KBM-7 (cell line): ENCODE results near the gene PCDHB7.
"Not testable (repeated sequence)": the region's sequence is repeated elsewhere in the genome, so short reads cannot be mapped to it uniquely, and the experiment has no call there.

ENCODE experiments used
- DNase-seq: peaks from one replicate; pipeline ENCODE4 v3.0.0-alpha.2; 2015
- in situ Hi-C: fragments of 300-500 bp; cut with MboI; formaldehyde crosslinking; loops from 2 replicates; pipeline ENCODE4 v1.14.3; 2020; ENCODE audit warnings: low sequenced_read_pairs, low pct_unique_long_range_greater_than_20kb, mixed read lengths

PCDHB7 gene

DNA sequence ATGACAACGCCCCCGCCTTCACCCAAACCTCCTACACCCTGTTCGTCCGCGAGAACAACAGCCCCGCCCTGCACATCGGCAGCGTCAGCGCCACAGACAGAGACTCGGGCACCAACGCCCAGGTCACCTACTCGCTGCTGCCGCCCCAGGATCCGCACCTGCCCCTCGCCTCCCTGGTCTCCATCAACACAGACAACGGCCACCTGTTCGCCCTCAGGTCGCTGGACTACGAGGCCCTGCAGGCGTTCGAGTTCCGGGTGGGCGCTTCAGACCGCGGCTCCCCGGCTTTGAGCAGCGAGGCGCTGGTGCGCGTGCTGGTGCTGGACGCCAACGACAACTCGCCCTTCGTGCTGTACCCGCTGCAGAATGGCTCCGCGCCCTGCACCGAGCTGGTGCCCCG is 6.9 kb downstream of the PCDHB7 start:
- in situ Hi-C loops, DNase-seq: not testable (repeated sequence)

DNA sequence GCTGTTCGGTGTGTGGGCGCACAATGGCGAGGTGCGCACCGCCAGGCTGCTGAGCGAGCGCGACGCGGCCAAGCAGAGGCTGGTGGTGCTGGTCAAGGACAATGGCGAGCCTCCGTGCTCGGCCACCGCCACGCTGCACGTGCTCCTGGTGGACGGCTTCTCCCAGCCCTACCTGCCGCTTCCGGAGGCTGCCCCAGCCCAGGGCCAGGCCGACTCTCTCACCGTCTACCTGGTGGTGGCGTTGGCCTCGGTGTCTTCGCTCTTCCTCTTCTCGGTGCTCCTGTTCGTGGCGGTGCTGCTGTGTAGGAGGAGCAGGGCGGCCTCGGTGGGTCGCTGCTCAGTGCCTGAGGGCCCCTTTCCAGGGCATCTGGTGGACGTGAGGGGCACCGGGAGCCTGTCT is 7.4 kb downstream of the PCDHB7 start:
- in situ Hi-C loops, DNase-seq: not testable (repeated sequence)

DNA sequence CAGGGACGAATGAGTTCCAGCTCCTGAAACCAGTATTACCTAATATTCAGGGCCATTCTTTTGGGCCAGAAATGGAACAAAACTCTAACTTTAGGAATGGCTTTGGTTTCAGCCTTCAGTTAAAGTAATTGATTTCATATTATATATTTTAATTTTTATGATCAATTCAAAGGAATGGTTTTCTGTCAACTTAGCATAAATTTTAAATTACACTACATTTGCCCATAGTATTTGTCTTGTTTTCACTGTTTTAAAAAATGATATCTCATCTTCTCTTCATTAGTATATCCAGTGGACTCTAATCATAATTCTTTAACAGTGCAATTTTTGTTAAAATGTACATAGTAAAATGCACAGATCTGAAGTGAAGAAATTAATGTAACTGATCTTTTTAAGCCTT is 7.9 kb downstream of the PCDHB7 start:
- no peak for DNase-seq
- in situ Hi-C loops: no loop called here

DNA sequence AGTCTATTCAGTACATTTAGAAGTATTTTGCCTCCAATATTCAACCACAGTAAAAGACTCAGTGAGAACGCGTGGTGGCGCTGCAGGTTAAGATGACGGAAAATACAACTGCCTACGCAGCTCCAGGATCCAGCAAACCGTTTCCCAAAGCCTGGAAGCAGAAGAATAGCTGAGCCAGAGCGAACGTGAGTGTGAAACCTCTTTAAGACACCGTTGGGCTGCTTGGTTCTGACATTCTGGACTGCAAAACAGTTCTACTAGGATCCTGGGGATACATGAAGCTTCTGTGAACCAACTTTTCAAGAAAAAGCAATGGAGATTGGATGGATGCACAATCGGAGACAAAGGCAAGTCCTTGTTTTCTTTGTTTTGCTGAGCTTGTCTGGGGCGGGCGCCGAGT is 9.8 kb downstream of the PCDHB7 start, which contains the start of gene PCDHB16:
Gene PCDHB16 (plus strand): TSS at position 140 of the 400 bp plus-strand sequence. CDS start 173 bp downstream, at position 313.
- no peak for DNase-seq
- in situ Hi-C loops: no loop called here

GRCh38 chr5:141184117-141184855 is 11.8 kb downstream of the PCDHB7 start:
- DNase-seq, in situ Hi-C loops: not testable (repeated sequence)

DNA sequence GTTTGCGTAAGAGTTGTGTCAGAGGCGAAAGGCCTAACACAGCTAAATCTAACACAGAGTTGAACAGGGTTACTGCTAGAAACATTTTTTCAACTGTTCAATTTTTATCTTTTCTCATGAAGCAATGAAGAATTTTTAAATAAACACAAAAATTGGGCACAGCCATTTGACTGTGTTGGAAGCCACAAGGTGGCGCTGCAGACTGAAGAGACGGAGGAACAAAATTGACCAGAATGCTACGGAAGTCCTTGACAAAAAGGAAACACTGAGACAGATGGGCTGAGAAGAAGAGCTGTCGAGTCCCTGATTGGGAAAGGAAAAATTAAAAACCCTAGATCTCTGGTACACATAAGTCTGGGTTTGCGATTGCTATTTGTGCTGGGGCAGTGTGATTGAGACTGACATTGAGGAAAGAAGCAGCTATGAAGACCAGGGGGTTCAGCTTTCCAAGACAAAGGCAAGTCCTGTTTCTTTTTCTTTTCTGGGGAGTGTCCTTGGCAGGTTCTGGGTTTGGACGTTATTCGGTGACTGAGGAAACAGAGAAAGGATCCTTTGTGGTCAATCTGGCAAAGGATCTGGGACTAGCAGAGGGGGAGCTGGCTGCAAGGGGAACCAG is 14.6 kb downstream of the PCDHB7 start, which contains the start of gene PCDHB9:
Gene PCDHB9 (plus strand): TSS at position 265 of the 616 bp plus-strand sequence. CDS start 158 bp downstream, at position 423.
- DNase-seq: peak; percentile 53
- in situ Hi-C loops: no loop called here

GRCh38 chr5:141188682-141189081 is 16.2 kb downstream of the PCDHB7 start:
- in situ Hi-C loops: not testable (repeated sequence)

GRCh38 chr5:141189131-141189530 is 16.7 kb downstream of the PCDHB7 start:
- DNase-seq, in situ Hi-C loops: not testable (repeated sequence)

More at GRCh38 chr5:141188682-141189081, 16.2 kb downstream of the PCDHB7 start:
- not testable (repeated sequence) for DNase-seq

GRCh38 chr5:141192110-141192725 is 19.8 kb downstream of the PCDHB7 start, which contains the start of gene PCDHB10:
PCDHB10 (plus strand) TSS chr5:141192353; CDS start chr5:141192553, 200 bp downstream.
- DNase-seq: peak; percentile 57
- in situ Hi-C loops: no loop called here

DNA sequence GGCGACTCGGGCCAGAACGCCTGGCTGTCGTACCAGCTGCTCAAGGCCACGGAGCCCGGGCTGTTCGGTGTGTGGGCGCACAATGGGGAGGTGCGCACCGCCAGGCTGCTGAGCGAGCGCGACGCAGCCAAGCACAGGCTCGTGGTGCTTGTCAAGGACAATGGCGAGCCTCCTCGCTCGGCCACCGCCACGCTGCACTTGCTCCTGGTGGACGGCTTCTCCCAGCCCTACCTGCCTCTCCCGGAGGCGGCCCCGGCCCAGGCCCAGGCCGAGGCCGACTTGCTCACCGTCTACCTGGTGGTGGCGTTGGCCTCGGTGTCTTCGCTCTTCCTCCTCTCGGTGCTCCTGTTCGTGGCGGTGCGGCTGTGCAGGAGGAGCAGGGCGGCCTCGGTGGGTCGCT is 21.9 kb downstream of the PCDHB7 start:
- DNase-seq, in situ Hi-C loops: not testable (repeated sequence)

- in situ Hi-C loops: no loop called here
- no peak for DNase-seq
Observed at GRCh38 chr5:141196363-141196762, 23.9 kb downstream of the PCDHB7 start.

GRCh38 chr5:141199359-141200235 is 27.2 kb downstream of the PCDHB7 start, which contains the start of gene PCDHB11:
PCDHB11 (plus strand) TSS chr5:141199627; CDS start chr5:141199775, 148 bp downstream.
- DNase-seq: peak; percentile 52
- in situ Hi-C loops: loop anchor here (25.0 kb wide), 1 partner anchor 363 kb away; no protein-coding TSS in a partner anchor

GRCh38 chr5:141201126-141201525 is 28.7 kb downstream of the PCDHB7 start:
- in situ Hi-C loops: loop anchor here (25.0 kb wide), 1 partner anchor 361 kb away; no protein-coding TSS in a partner anchor
- DNase-seq: not testable (repeated sequence)

DNA sequence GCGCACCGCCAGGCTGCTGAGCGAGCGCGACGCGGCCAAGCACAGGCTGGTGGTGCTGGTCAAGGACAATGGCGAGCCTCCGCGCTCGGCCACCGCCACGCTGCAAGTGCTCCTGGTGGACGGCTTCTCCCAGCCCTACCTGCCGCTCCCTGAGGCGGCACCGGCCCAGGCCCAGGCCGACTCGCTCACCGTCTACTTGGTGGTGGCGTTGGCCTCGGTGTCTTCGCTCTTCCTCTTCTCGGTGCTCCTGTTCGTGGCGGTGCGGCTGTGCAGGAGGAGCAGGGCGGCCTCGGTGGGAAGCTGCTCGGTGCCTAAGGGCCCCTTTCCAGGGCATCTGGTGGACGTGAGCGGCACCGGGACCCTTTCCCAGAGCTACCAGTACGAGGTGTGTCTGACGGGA is 29.2 kb downstream of the PCDHB7 start:
- not testable (repeated sequence) for DNase-seq
- in situ Hi-C loops: loop anchor here (25.0 kb wide), 1 partner anchor 361 kb away; no protein-coding TSS in a partner anchor

- DNase-seq: no peak
- in situ Hi-C loops: loop anchor here (25.0 kb wide), 1 partner anchor 354 kb away; no protein-coding TSS in a partner anchor
Observed at GRCh38 chr5:141208478-141208877, 36.0 kb downstream of the PCDHB7 start, which contains the start of gene PCDHB12. PCDHB12 (plus strand) TSS chr5:141208719; CDS start chr5:141208908, 189 bp downstream.

DNA sequence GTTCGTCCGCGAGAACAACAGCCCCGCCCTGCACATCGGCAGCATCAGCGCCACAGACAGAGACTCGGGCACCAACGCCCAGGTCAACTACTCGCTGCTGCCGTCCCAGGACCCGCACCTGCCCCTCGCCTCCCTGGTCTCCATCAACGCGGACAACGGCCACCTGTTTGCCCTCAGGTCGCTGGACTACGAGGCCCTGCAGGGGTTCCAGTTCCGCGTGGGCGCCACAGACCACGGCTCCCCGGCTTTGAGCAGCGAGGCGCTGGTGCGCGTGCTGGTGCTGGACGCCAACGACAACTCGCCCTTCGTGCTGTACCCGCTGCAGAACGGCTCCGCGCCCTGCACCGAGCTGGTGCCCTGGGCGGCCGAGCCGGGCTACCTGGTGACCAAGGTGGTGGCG is 37.8 kb downstream of the PCDHB7 start:
- not testable (repeated sequence) for DNase-seq
- in situ Hi-C loops: loop anchor here (25.0 kb wide), 1 partner anchor 352 kb away; no protein-coding TSS in a partner anchor

GRCh38 chr5:141210849-141211248 is 38.4 kb downstream of the PCDHB7 start:
- DNase-seq: not testable (repeated sequence)
- in situ Hi-C loops: loop anchor here (25.0 kb wide), 1 partner anchor 351 kb away; no protein-coding TSS in a partner anchor
